ENCODE data around the gene GUCD1. TPM values are rescaled to one million over a fixed set of nuclear protein-coding genes. Genes with fewer than 3 reads are reported as not detected.
"Not testable (repeated sequence)": the region's sequence is repeated elsewhere in the genome, so short reads cannot be mapped to it uniquely, and the experiment has no call there.

GUCD1 gene
- total and polyA plus RNA-seq, 2 experiments from 2014 or later: 68.8 to 73.9 TPM

DNA sequence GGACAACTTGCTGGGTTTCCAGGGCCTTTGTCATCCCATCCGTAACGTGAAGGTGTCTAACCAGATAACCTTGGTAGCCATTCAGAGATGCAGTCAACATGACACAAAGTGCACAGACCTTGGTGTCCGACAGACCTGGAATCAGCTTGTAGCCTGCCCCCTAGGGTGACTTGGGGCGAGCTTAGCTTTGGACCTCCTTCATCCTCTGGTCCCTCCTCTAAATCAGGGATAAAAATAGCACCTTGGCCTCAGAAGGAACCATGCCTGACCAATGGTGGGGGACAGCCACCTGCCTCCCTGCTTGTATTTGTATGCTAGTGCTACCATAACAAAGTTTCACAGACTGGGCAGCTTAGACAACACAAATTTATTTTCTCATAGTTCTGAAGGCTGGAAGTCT is 4.5 kb upstream of the GUCD1 start:
- Histone ChIP-seq H3K27me3 (no peaks in the 10 kb centered on the region), H3K27ac (peak overlapping the region; percentile 52), H3K4me3 (no peak overlapping the region), H3K36me3 (peaks cover 24% of the 10 kb centered on the region), H3K9me3 (ENCODE audit: low read depth) (no peaks in the 10 kb centered on the region), H3K4me1 (ENCODE audit: low read depth) (peaks cover 8% of the 10 kb centered on the region)
- DNase-seq (ENCODE audit: low read depth in 1 of 2, low spot score in 1 of 2): peak in 1 of 2 donors; percentile 7
- TF ChIP-seq, protein P1, sequence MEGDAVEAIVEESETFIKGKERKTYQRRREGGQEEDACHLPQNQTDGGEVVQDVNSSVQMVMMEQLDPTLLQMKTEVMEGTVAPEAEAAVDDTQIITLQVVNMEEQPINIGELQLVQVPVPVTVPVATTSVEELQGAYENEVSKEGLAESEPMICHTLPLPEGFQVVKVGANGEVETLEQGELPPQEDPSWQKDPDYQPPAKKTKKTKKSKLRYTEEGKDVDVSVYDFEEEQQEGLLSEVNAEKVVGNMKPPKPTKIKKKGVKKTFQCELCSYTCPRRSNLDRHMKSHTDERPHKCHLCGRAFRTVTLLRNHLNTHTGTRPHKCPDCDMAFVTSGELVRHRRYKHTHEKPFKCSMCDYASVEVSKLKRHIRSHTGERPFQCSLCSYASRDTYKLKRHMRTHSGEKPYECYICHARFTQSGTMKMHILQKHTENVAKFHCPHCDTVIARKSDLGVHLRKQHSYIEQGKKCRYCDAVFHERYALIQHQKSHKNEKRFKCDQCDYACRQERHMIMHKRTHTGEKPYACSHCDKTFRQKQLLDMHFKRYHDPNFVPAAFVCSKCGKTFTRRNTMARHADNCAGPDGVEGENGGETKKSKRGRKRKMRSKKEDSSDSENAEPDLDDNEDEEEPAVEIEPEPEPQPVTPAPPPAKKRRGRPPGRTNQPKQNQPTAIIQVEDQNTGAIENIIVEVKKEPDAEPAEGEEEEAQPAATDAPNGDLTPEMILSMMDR (IDR thresholded peaks at IDR 0.05; ENCODE audit: low read depth, low read length): no peak

GRCh38 chr22:24555165-24556039 is 464 bp upstream of the GUCD1 start, which contains the start of gene SNRPD3:
Gene SNRPD3, plus strand, starts transcription at chr22:24555999. Its CDS starts 1,676 bp downstream, at chr22:24557675.
- Histone ChIP-seq H3K9me3 (ENCODE audit: low read depth) (no peaks in the 10 kb centered on the region), H3K4me3 (peak within 1 kb of the TSS; percentile 84), H3K4me1 (ENCODE audit: low read depth) (peaks cover 19% of the 10 kb centered on the region), H3K27ac (peak within 1 kb of the TSS; percentile 86), H3K36me3 (peaks cover 18% of the 10 kb centered on the region), H3K27me3 (no peaks in the 10 kb centered on the region)
- DNase-seq (ENCODE audit: low read depth in 1 of 2, low spot score in 1 of 2): peak; percentile 98 to 99
- TF ChIP-seq, protein P1 (IDR thresholded peaks at IDR 0.05; ENCODE audit: low read depth, low read length): peak; percentile 33

DNA sequence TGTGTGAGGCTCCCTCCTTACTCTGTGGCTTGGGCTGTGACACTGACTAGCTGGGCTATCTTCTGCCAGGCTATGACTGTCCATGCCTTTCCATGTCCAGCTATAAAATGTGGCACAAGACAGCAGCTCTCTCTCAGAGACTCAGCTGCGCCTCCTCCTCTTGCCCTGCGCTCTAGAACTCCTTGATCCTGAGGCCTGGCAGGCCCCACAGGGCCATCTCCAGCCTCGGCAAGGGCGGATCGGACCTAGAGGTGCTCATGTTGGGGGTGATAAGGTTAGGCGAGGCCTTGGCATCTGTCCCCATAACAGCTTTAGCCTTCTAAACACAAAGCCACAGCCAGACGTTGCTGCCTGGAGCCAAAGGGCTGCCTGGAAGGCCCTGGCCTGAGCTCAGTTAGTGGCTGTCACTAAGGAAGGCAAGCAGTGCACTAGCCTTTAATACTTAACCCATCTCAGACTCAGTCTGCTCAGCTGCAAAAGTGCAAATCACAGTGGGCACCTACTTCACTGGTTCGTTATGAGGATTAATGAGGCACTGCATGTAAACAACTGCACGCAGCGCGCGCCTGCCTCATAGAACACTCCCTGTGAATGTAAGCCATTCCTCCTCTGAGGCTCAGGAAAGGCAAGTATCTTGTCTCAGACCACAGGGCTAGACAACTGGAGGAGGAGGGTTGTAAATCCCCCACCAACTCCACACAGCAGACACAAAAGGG is 1.2 kb downstream of the GUCD1 start:
- no peaks in the 10 kb centered on the region for H3K27me3 ChIP-seq
- TF ChIP-seq, protein P1 (IDR thresholded peaks at IDR 0.05; ENCODE audit: low read depth, low read length): no peak
- no peaks in the 10 kb centered on the region for H3K9me3 ChIP-seq (ENCODE audit: low read depth)
- peak overlapping the region; percentile 84 for H3K27ac ChIP-seq
- peaks cover 8% of the 10 kb centered on the region for H3K36me3 ChIP-seq
- H3K4me3 ChIP-seq: peak overlapping the region; percentile 84
- no peak for DNase-seq (ENCODE audit: low read depth in 1 of 2, low spot score in 1 of 2)
- peaks cover 19% of the 10 kb centered on the region for H3K4me1 ChIP-seq (ENCODE audit: low read depth)

DNA sequence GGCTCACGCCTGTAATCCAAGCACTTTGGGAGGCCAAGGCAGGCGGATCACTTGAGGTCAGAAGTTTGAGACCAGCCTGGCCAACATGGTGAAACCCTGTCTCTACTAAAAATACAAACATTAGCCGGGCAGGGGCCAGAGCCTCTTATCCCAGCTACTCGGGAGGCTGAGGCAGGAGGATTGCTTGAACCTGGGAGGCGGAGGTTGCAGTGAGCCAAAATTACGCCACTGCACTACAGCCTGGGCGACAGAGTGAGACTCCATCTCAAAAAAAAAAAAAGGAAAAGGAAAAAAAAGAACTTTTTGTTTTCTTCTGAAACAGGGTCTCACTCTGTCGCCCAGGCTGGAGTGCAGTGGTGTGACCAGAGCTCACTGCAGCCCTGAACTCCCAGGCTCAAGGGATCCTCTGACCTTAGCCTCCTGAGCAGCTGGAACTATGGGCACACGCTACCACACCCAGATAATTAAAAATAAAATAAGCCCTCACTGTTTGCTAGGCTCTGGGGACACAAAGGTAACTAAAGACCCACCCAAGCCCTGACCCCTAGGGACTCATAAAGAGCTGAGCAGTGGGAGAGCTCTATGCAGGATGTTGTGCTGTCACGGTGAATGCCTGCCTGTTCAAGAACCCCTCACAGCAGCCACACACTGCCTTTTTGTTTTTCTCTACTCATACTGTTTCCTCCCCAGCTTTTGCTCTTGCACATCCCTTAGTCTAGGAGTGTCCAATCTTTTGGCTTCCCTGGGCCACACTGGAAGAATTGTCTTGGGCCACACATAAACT is 2.2 kb downstream of the GUCD1 start:
- DNase-seq (ENCODE audit: low read depth in 1 of 2, low spot score in 1 of 2); H3K9me3 ChIP-seq (ENCODE audit: low read depth); H3K27me3 ChIP-seq; H3K4me3 ChIP-seq; H3K36me3 ChIP-seq: not testable (repeated sequence)
- peak overlapping the region; percentile 84 for H3K27ac ChIP-seq
- peaks cover 19% of the 10 kb centered on the region for H3K4me1 ChIP-seq (ENCODE audit: low read depth)

GRCh38 chr22:24550902-24551435 is 4.0 kb downstream of the GUCD1 start:
- H3K27me3 ChIP-seq: no peaks in the 10 kb centered on the region
- H3K36me3 ChIP-seq: peaks cover 12% of the 10 kb centered on the region
- peaks cover 10% of the 10 kb centered on the region for H3K4me1 ChIP-seq (ENCODE audit: low read depth)
- H3K27ac ChIP-seq: no peak overlapping the region
- DNase-seq (ENCODE audit: low read depth in 1 of 2, low spot score in 1 of 2): no peak
- H3K4me3 ChIP-seq: no peak overlapping the region
- no peaks in the 10 kb centered on the region for H3K9me3 ChIP-seq (ENCODE audit: low read depth)
- TF ChIP-seq, protein P1 (IDR thresholded peaks at IDR 0.05; ENCODE audit: low read depth, low read length): no peak

Measured in cardiac muscle cell (in vitro differentiated cells and primary cell).